HG02571 (cell line): Measurements from ENCODE around the gene BMPR1A.
A peak's percentile ranks its signal among the peaks of the same experiment; 100 is the strongest.
"Not testable (repeated sequence)": the region's sequence is repeated elsewhere in the genome, so short reads cannot be mapped to it uniquely, and the experiment has no call there.

Experiments used
- ATAC-seq: cut with Tn5 transposase; IDR thresholded peaks from one replicate; pipeline ENCODE4 v1.9.1; 2021; ENCODE audit warnings: mild to moderate bottlenecking, moderate library complexity; ENCODE audit not compliant: unreplicated experiment

Gene BMPR1A

GRCh38 chr10:86951184-86951761, 194.9 kb downstream of the BMPR1A start:
- no peak for ATAC-seq

GRCh38 chr10:86952106-86952505, 195.7 kb downstream of the BMPR1A start:
- no peak for ATAC-seq

GRCh38 chr10:86952697-86953096, 196.3 kb downstream of the BMPR1A start:
- ATAC-seq: not testable (repeated sequence)

- no peak for ATAC-seq
These were observed 197.6 kb downstream of the BMPR1A start for GRCh38 chr10:86953747-86954680.

- no peak for ATAC-seq
These were observed 198.5 kb downstream of the BMPR1A start for GRCh38 chr10:86954681-86955500.

- ATAC-seq: no peak
These were observed 199.2 kb downstream of the BMPR1A start for GRCh38 chr10:86955501-86956194.

- ATAC-seq: no peak
These were observed 199.9 kb downstream of the BMPR1A start for GRCh38 chr10:86956195-86956847.

- no peak for ATAC-seq
These were observed 200.5 kb downstream of the BMPR1A start for GRCh38 chr10:86956848-86957448.

GRCh38 chr10:86957471-86958115, 201.2 kb downstream of the BMPR1A start, which contains the start of gene MMRN2:
Gene MMRN2, minus strand, starts transcription at chr10:86957615. Its CDS starts 74 bp downstream, at chr10:86957541.
- ATAC-seq: no peak

- ATAC-seq: no peak
These were observed 201.9 kb downstream of the BMPR1A start, which contains the start of gene SNCG for GRCh38 chr10:86958116-86958900. Gene SNCG, plus strand, starts transcription at chr10:86958599. Its CDS starts 99 bp downstream, at chr10:86958698.

- ATAC-seq: no peak
These were observed 202.7 kb downstream of the BMPR1A start for GRCh38 chr10:86958901-86959736.

GRCh38 chr10:86959737-86960002, 203.3 kb downstream of the BMPR1A start:
- no peak for ATAC-seq

GRCh38 chr10:86960003-86960862, 203.8 kb downstream of the BMPR1A start:
- ATAC-seq: peak; percentile 67

GRCh38 chr10:86960863-86961434, 204.5 kb downstream of the BMPR1A start:
- no peak for ATAC-seq

GRCh38 chr10:86961481-86962091, 205.2 kb downstream of the BMPR1A start:
- no peak for ATAC-seq
